ENCODE results near the gene USHBP1. TPM values are rescaled to one million over a fixed set of nuclear protein-coding genes. Genes with fewer than 3 reads are reported as not detected.

Gene USHBP1
- total and polyA plus RNA-seq, 2 experiments from 2014 or later = not detected

DNA sequence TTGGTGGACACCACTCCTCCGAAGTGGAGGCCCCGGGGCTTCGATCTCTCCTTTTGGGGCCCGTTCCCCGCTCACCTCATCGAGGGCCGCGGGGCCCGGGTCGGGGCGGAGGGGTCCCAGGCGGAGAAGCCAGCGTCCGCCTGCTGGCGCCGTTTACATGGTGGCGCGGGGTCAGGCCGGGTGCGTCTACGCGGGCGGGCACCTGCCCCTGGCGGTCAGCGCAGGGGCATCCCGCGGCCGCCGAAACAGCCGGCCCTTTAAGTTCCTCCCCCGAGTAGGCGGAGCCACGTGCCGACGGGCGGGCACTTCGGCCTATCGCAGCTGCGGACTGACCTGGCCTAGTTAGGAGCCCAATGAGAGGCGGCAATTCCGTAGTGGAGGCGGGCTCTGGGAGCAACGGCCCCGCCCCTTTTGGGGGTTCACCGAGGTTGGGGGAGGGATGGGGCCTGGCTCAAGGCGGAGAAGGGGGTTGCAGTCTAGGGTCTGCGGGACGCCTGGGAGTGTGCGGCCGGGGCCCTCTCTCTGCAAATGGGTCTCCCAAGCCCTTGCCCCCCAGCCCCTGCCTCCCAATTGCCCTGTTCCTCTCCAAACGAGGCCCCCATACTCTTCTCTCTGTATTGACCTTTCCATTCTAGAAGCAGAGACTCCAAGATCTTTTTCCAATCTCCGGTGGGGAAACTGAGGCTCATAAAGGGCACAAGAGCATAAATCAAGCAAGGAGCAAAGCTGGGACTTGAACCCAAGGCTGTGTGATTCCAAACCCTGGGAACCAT is 38.8 kb upstream of the USHBP1 start, which contains the start of gene ABHD8:
TSS of gene ABHD8 (minus strand) at position 259 of the 773 bp plus-strand sequence. CDS start 1,809 bp downstream, outside the sequence.
- Histone ChIP-seq H3K27me3 (replicated peaks; ENCODE audit: insufficient read depth) (no peaks in the 10 kb centered on the region), H3K79me2 (ENCODE audit: insufficient read depth) (peaks cover 15% of the 10 kb centered on the region), H2AFZ (peak within 1 kb of the TSS; percentile 84), H3K4me1 (ENCODE audit: insufficient read depth) (peaks cover 22% of the 10 kb centered on the region), H3K4me2 (ENCODE audit: unreplicated experiment) (peak within 1 kb of the TSS; percentile 72), H3K27ac (no peak within 1 kb of the TSS), H3K36me3 (ENCODE audit: low read depth) (no peaks in the 10 kb centered on the region), H3K4me3 (peak within 1 kb of the TSS; percentile 77), H3F3A (ENCODE audit: insufficient read depth) (peaks cover 18% of the 10 kb centered on the region), H3K9me3 (ENCODE audit: low read depth) (no peaks in the 10 kb centered on the region), H3K9ac (peak within 1 kb of the TSS; percentile 66), H4K20me1 (ENCODE audit: insufficient read depth) (no peaks in the 10 kb centered on the region), H3K9me2 (ENCODE audit: insufficient read depth) (no peaks in the 10 kb centered on the region)
- no peak for TF ChIP-seq EZH2phosphoT487 (IDR thresholded peaks at IDR 0.05; ENCODE audit: insufficient read depth, low read depth)
- no peak for TF ChIP-seq EZH2 (IDR thresholded peaks at IDR 0.05; ENCODE audit: insufficient read depth, poor library complexity, severe bottlenecking)
- peak; percentile 98 for DNase-seq
- WGBS, 2 experiments (ENCODE audit: low coverage in 1 of 2, low lambda C conversion rate in 2 of 2, missing lambda C conversion rate in 2 of 2) = 1% methylated on average over 35 to 36 of the region's 52 CpGs
- in situ Hi-C loops (cut with MboI) = loop anchor here (10.0 kb wide), 1 partner anchor 81 kb away; no protein-coding TSS in a partner anchor

DNA sequence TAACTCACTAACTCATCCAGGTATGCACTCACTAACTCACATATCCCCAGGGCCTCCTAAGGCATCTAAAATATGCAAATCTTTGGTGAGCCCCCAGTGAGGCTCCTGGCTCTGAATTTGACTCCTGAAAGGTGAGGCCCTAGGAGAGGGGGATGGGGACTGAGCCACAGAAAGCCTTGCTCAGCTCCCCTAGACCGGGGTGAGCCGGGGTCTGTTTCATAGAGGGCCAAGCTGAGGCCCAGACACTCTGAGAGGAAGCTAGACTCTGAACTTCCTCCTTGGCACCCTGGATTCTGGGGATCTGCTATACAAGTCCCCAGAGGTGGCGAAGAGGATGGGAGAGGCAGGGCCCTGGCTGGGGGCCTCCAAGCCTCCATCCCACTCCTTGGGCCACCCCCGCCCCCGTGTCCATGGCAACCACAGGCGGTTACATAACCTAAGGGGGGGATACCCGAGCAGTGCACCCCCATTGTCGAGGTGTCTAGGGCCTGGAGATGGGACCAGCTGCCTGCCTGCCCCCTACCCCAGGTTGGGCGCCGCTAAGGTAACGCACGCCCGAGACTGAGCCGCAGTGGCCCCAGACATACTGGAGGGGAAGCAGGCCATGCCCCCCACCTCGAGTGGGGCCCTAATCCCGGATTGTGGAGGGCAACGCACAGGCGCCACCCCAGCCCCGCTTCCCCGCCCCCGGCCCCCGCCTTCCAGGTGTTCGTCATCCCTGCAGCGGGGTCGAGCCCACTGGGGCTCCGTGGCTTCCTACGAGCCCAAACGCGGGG is 38.0 kb upstream of the USHBP1 start:
- 16 to 18% methylated on average over 18 to 27 of the region's 29 CpGs for WGBS, 2 experiments (ENCODE audit: low coverage in 1 of 2, low lambda C conversion rate in 2 of 2, missing lambda C conversion rate in 2 of 2)
- Histone ChIP-seq H3K9ac (peak overlapping the region; percentile 66), H3K27ac (no peak overlapping the region)

DNA sequence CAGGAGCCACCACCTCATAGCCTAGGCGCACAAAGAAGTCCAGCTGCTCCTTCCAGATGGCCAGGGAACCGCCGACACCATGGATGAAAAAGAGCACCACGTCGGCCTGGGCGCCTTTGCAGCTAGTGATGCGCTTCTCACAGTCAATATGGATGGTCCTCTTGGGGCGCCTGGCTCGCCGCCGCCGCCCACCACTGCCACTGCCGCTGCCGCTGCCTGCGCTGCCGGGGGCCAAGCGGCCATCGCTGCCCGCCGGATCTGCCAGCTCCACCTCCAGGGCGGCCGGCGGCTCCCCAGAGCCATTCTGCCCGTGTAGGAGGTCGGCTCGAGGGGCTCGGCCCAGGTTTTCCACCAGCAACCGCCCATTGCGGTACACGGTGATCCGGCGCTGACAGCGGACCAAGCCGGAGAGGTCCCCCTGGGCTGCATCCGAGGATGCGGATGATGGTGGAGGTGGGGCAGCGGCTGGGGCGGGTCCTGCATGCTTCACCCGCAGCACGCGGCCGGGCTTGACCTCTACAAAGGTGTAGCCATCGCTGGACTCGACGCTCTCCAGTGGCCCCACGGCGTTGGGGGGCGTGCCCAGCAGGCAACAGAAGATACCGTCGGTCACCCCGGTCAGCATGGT is 36.6 kb upstream of the USHBP1 start:
- H3K27ac ChIP-seq = no peak overlapping the region
- H3K9ac ChIP-seq = no peak overlapping the region
- H3K36me3 ChIP-seq (ENCODE audit: low read depth) = no peaks in the 10 kb centered on the region
- no peak overlapping the region for H2AFZ ChIP-seq
- H3K4me1 ChIP-seq (ENCODE audit: insufficient read depth) = peaks cover 15% of the 10 kb centered on the region; the same call in 1 of the 2 replicates
- in situ Hi-C loops (cut with MboI) = loop anchor here (10.0 kb wide), 1 partner anchor 84 kb away; no protein-coding TSS in a partner anchor
- H3K4me3 ChIP-seq = no peak overlapping the region
- H3F3A ChIP-seq (ENCODE audit: insufficient read depth) = peaks cover 19% of the 10 kb centered on the region
- H3K9me2 ChIP-seq (ENCODE audit: insufficient read depth) = no peaks in the 10 kb centered on the region
- WGBS, 2 experiments (ENCODE audit: low coverage in 1 of 2, low lambda C conversion rate in 2 of 2, missing lambda C conversion rate in 2 of 2) = 93 to 94% methylated on average over 45 to 51 of the region's 51 CpGs
- no peak for TF ChIP-seq EZH2phosphoT487 (IDR thresholded peaks at IDR 0.05; ENCODE audit: insufficient read depth, low read depth)
- no peak for TF ChIP-seq EZH2 (IDR thresholded peaks at IDR 0.05; ENCODE audit: insufficient read depth, poor library complexity, severe bottlenecking)
- no peak for DNase-seq
- H3K4me2 ChIP-seq (ENCODE audit: unreplicated experiment) = no peak overlapping the region
- H3K9me3 ChIP-seq (ENCODE audit: low read depth) = no peaks in the 10 kb centered on the region
- H3K79me2 ChIP-seq (ENCODE audit: insufficient read depth) = no peaks in the 10 kb centered on the region
- no peaks in the 10 kb centered on the region for H3K27me3 ChIP-seq (replicated peaks; ENCODE audit: insufficient read depth)
- no peaks in the 10 kb centered on the region for H4K20me1 ChIP-seq (ENCODE audit: insufficient read depth)

More for the DNA sequence above, 38.0 kb upstream of the USHBP1 start:
- in situ Hi-C loops (cut with MboI) = loop anchor here (10.0 kb wide), 1 partner anchor 82 kb away; no protein-coding TSS in a partner anchor
- H3K79me2 ChIP-seq (ENCODE audit: insufficient read depth) = peaks cover 11% of the 10 kb centered on the region
- peak overlapping the region; percentile 84 for H2AFZ ChIP-seq
- H3K27me3 ChIP-seq (replicated peaks; ENCODE audit: insufficient read depth) = no peaks in the 10 kb centered on the region
- no peaks in the 10 kb centered on the region for H3K9me3 ChIP-seq (ENCODE audit: low read depth)
- peak overlapping the region; percentile 77 for H3K4me3 ChIP-seq
- H3K36me3 ChIP-seq (ENCODE audit: low read depth) = no peaks in the 10 kb centered on the region
- peaks cover 18% of the 10 kb centered on the region for H3F3A ChIP-seq (ENCODE audit: insufficient read depth)
- no peaks in the 10 kb centered on the region for H4K20me1 ChIP-seq (ENCODE audit: insufficient read depth)
- no peak for DNase-seq
- H3K4me2 ChIP-seq (ENCODE audit: unreplicated experiment) = peak overlapping the region; percentile 63
- peaks cover 22% of the 10 kb centered on the region for H3K4me1 ChIP-seq (ENCODE audit: insufficient read depth)
- no peak for TF ChIP-seq EZH2 (IDR thresholded peaks at IDR 0.05; ENCODE audit: insufficient read depth, poor library complexity, severe bottlenecking)
- no peak for TF ChIP-seq EZH2phosphoT487 (IDR thresholded peaks at IDR 0.05; ENCODE audit: insufficient read depth, low read depth)
- no peaks in the 10 kb centered on the region for H3K9me2 ChIP-seq (ENCODE audit: insufficient read depth)

DNA sequence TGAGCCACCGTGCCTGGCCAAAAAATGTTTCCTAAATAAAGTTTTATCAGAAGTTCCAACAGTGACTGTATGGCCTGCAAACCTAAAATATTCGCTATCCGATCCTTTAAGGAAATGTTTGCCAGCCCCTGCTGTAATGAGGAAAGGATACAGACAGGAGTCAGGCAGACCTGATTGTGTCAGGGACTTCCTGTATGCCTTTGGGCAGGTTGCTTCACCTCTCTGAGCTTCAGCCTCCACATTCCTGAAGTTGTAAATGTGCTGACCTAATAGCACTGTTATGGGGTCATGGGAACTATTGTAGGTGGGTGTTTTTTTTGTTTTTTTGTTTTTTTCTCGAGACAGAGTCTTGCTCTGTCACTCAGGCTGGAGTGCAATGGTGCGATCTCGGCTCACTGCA is 32.4 kb upstream of the USHBP1 start:
- Histone ChIP-seq H3K4me2 (ENCODE audit: unreplicated experiment) (no peak overlapping the region), H3K9me3 (ENCODE audit: low read depth) (no peaks in the 10 kb centered on the region), H3K36me3 (ENCODE audit: low read depth) (no peaks in the 10 kb centered on the region), H3K27me3 (replicated peaks; ENCODE audit: insufficient read depth) (no peaks in the 10 kb centered on the region), H2AFZ (no peak overlapping the region), H3K9me2 (ENCODE audit: insufficient read depth) (no peaks in the 10 kb centered on the region), H3K9ac (no peak overlapping the region), H3K27ac (no peak overlapping the region), H4K20me1 (ENCODE audit: insufficient read depth) (no peaks in the 10 kb centered on the region), H3K4me3 (no peak overlapping the region), H3F3A (ENCODE audit: insufficient read depth) (peaks cover 6% of the 10 kb centered on the region; the same call in 1 of the 2 replicates), H3K79me2 (ENCODE audit: insufficient read depth) (no peaks in the 10 kb centered on the region), H3K4me1 (ENCODE audit: insufficient read depth) (no peaks in the 10 kb centered on the region)
- DNase-seq = no peak
- TF ChIP-seq EZH2 (IDR thresholded peaks at IDR 0.05; ENCODE audit: insufficient read depth, poor library complexity, severe bottlenecking) (no peak), EZH2phosphoT487 (IDR thresholded peaks at IDR 0.05; ENCODE audit: insufficient read depth, low read depth) (no peak)
- WGBS, 2 experiments (ENCODE audit: low coverage in 1 of 2, low lambda C conversion rate in 2 of 2, missing lambda C conversion rate in 2 of 2) = 81% methylated on average over 6 of the region's 6 CpGs
- in situ Hi-C loops (cut with MboI) = no loop called here
